GM21360 (cell line): Measurements from ENCODE around the gene CCNF.
"Not testable (repeated sequence)": the region's sequence is repeated elsewhere in the genome, so short reads cannot be mapped to it uniquely, and the experiment has no call there.

Experiments
- ATAC-seq: cut with Tn5 transposase; IDR thresholded peaks from one replicate; pipeline ENCODE4 v1.9.1; 2021; ENCODE audit warnings: mild to moderate bottlenecking, moderate library complexity; ENCODE audit not compliant: unreplicated experiment

The CCNF gene

GRCh38 chr16:2427526-2427925 is 1.7 kb upstream of the CCNF start:
- ATAC-seq = no peak

- no peak for ATAC-seq
Measured at GRCh38 chr16:2428051-2428783, 1.0 kb upstream of the CCNF start.

GRCh38 chr16:2428784-2429033 is 538 bp upstream of the CCNF start:
- no peak for ATAC-seq

- peak; percentile 2 for ATAC-seq
Measured at GRCh38 chr16:2429771-2430663, 770 bp downstream of the CCNF start.

GRCh38 chr16:2432286-2432685 is 3.0 kb downstream of the CCNF start:
- ATAC-seq = no peak

- ATAC-seq = no peak
Measured at GRCh38 chr16:2432801-2433505, 3.7 kb downstream of the CCNF start.

GRCh38 chr16:2435236-2435635 is 6.0 kb downstream of the CCNF start:
- ATAC-seq = not testable (repeated sequence)

GRCh38 chr16:2436110-2436509 is 6.9 kb downstream of the CCNF start:
- ATAC-seq = no peak

GRCh38 chr16:2437032-2437790 is 8.0 kb downstream of the CCNF start:
- no peak for ATAC-seq

GRCh38 chr16:2438121-2438520 is 8.9 kb downstream of the CCNF start:
- ATAC-seq = no peak

GRCh38 chr16:2439598-2439997 is 10.4 kb downstream of the CCNF start:
- no peak for ATAC-seq

- not testable (repeated sequence) for ATAC-seq
Measured at GRCh38 chr16:2441143-2441804, 12.0 kb downstream of the CCNF start.

GRCh38 chr16:2443555-2443954 is 14.3 kb downstream of the CCNF start:
- no peak for ATAC-seq

- ATAC-seq = no peak
Measured at GRCh38 chr16:2447920-2448583, 18.8 kb downstream of the CCNF start.

GRCh38 chr16:2449118-2449517 is 19.9 kb downstream of the CCNF start:
- ATAC-seq = no peak

GRCh38 chr16:2450535-2450934 is 21.3 kb downstream of the CCNF start:
- no peak for ATAC-seq

GRCh38 chr16:2450975-2451381 is 21.7 kb downstream of the CCNF start:
- no peak for ATAC-seq

GRCh38 chr16:2451851-2452320 is 22.6 kb downstream of the CCNF start:
- no peak for ATAC-seq

- ATAC-seq = no peak
Measured at GRCh38 chr16:2452650-2453049, 23.4 kb downstream of the CCNF start.
